A673 (cell line): Measurements from ENCODE around the gene ACOXL. TPM values are rescaled to one million over a fixed set of nuclear protein-coding genes. Genes with fewer than 3 reads are reported as not detected.
"Not testable (repeated sequence)": the region's sequence is repeated elsewhere in the genome, so short reads cannot be mapped to it uniquely, and the experiment has no call there.

ENCODE experiments used
- BruUV-seq: library from RNA; stranded (reverse); fragments of 400-500 nt; replicated peaks from 2 replicates; lab custom pipeline; 2021; lab: Mats Ljungman, UMichigan
- CTCF ChIA-PET: fragments of 300-600 bp; sonication (Branson Sonifier 250); formaldehyde crosslinking; loops from one replicate; lab custom pipeline; 2022; ENCODE audit warnings: antibody characterized with exemption; lab: Charles Lee
- POLR2A ChIA-PET: fragments of 300-600 bp; sonication (Branson Sonifier 250); formaldehyde crosslinking; loops from one replicate; lab custom pipeline; 2022; ENCODE audit warnings: antibody characterized with exemption; ENCODE audit not compliant: low non-redundant PET; lab: Charles Lee
- DNase-seq: peaks from one replicate; pipeline ENCODE4 v3.0.0-alpha.2; 2015; ENCODE audit warnings: low spot score
- H3K27ac ChIP-seq: fragments of 200-600 bp; sonication (generic); 2 replicates; pipeline ENCODE4 v1.5.1; 2016; ENCODE audit warnings: mixed run types, low read depth, mild to moderate bottlenecking, mixed read lengths, antibody characterized with exemption, low read length; ENCODE audit not compliant: poor library complexity, severe bottlenecking
- H3K27me3 ChIP-seq: fragments of 200-600 bp; sonication (generic); replicated peaks from 2 replicates; pipeline ENCODE4 v1.6.1; 2017; ENCODE audit warnings: mixed run types, low read depth, mild to moderate bottlenecking, mixed read lengths, antibody characterized with exemption, low read length; ENCODE audit not compliant: insufficient read depth, poor library complexity
- H3K36me3 ChIP-seq: fragments of 200-600 bp; sonication (generic); 2 replicates; pipeline ENCODE4 v1.6.1; 2016; ENCODE audit warnings: mixed run types, mild to moderate bottlenecking, mixed read lengths, antibody characterized with exemption, low read length; ENCODE audit not compliant: insufficient read depth, poor library complexity, severe bottlenecking
- H3K4me1 ChIP-seq: fragments of 200-600 bp; sonication (generic); 2 replicates; pipeline ENCODE4 v1.6.1; 2017; ENCODE audit warnings: mixed run types, mild to moderate bottlenecking, mixed read lengths, antibody characterized with exemption, low read length; ENCODE audit not compliant: insufficient read depth, poor library complexity, severe bottlenecking
- H3K4me3 ChIP-seq: fragments of 200-600 bp; sonication (generic); 2 replicates; pipeline ENCODE4 v1.5.1; 2016; ENCODE audit warnings: low read depth, mixed run types, mild to moderate bottlenecking, mixed read lengths, low read length; ENCODE audit not compliant: poor library complexity, severe bottlenecking
- H3K9me3 ChIP-seq: fragments of 200-600 bp; sonication (generic); 2 replicates; pipeline ENCODE4 v1.6.1; 2016; ENCODE audit warnings: mixed run types, low read depth, mild to moderate bottlenecking, mixed read lengths, antibody characterized with exemption, low read length; ENCODE audit not compliant: poor library complexity, severe bottlenecking
- CTCF ChIP-seq: fragments of 300-800, 200-600 bp; sonication (generic); conservative IDR thresholded peaks from 2 replicates; pipeline ENCODE4 v1.5.1; 2017; ENCODE audit warnings: low read depth, mild to moderate bottlenecking, antibody characterized with exemption, low read length, moderate library complexity, mixed read lengths
- EZH2 ChIP-seq: fragments of 200-600 bp; sonication (generic); IDR thresholded peaks from 2 replicates; pipeline ENCODE4 v1.6.1; 2017; ENCODE audit warnings: borderline replicate concordance, low read depth, mild to moderate bottlenecking, mixed read lengths, antibody characterized with exemption, low read length; ENCODE audit not compliant: poor library complexity, severe bottlenecking
- intact Hi-C: fragments of 100-400 bp; cut with micrococcal nuclease; formaldehyde crosslinking; loops from one replicate; pipeline ENCODE4 v1.10.0; 2022; ENCODE audit not compliant: unreplicated experiment
- total RNA-seq: library from RNA; stranded (reverse); gene quantifications from 2 replicates; pipeline ENCODE4 v1.2.3, GENCODE V29; 2021

The ACOXL gene
- total RNA-seq, 1 experiment from 2014 or later: not detected

GRCh38 chr2:110960281-110960680 lies 227.9 kb downstream of the ACOXL start:
- CTCF ChIA-PET: no interaction called here

GRCh38 chr2:110960954-110961353 lies 228.6 kb downstream of the ACOXL start:
- Histone ChIP-seq H3K9me3 (no peaks in the 10 kb centered on the region), H3K4me1 (no peaks in the 10 kb centered on the region), H3K36me3 (no peaks in the 10 kb centered on the region), H3K27me3 (no peaks in the 10 kb centered on the region), H3K4me3 (no peak overlapping the region), H3K27ac (no peak overlapping the region)
- DNase-seq: no peak
- ChIA-PET CTCF (no interaction called here), POLR2A (no interaction called here)
- no peak for TF ChIP-seq EZH2
- TF ChIP-seq CTCF: no peak
- no TSS peak for BruUV-seq
- intact Hi-C loops: no loop called here

More at GRCh38 chr2:110960281-110960680, 227.9 kb downstream of the ACOXL start:
- no peaks in the 10 kb centered on the region for H3K36me3 ChIP-seq
- intact Hi-C loops: no loop called here
- no peaks in the 10 kb centered on the region for H3K27me3 ChIP-seq
- TF ChIP-seq EZH2 (no peak), CTCF (no peak)
- H3K9me3 ChIP-seq: no peaks in the 10 kb centered on the region
- POLR2A ChIA-PET: no interaction called here
- no peaks in the 10 kb centered on the region for H3K4me1 ChIP-seq
- no peak overlapping the region for H3K4me3 ChIP-seq
- DNase-seq: no peak
- no TSS peak for BruUV-seq
- no peak overlapping the region for H3K27ac ChIP-seq

GRCh38 chr2:110961643-110962042 lies 229.3 kb downstream of the ACOXL start:
- H3K27ac ChIP-seq, POLR2A ChIA-PET, BruUV-seq, H3K4me3 ChIP-seq, intact Hi-C loops, DNase-seq, H3K27me3 ChIP-seq, H3K36me3 ChIP-seq, H3K4me1 ChIP-seq, H3K9me3 ChIP-seq, CTCF ChIA-PET: not testable (repeated sequence)

GRCh38 chr2:110969696-110970095 lies 237.3 kb downstream of the ACOXL start:
- no peaks in the 10 kb centered on the region for H3K4me1 ChIP-seq
- no peaks in the 10 kb centered on the region for H3K36me3 ChIP-seq
- ChIA-PET POLR2A (no interaction called here), CTCF (no interaction called here)
- TF ChIP-seq EZH2 (no peak), CTCF (no peak)
- no peak overlapping the region for H3K4me3 ChIP-seq
- no peaks in the 10 kb centered on the region for H3K9me3 ChIP-seq
- peaks cover 12% of the 10 kb centered on the region for H3K27me3 ChIP-seq
- intact Hi-C loops: no loop called here
- no peak for DNase-seq
- no peak overlapping the region for H3K27ac ChIP-seq
- BruUV-seq: no TSS peak
